ENCODE results near the gene KLHL1. TPM values are rescaled to one million over a fixed set of nuclear protein-coding genes. Genes with fewer than 3 reads are reported as not detected.

Gene KLHL1
- total and polyA plus RNA-seq, 2 of the 4 experiments (the other 2 are of a cell fraction), result not detected

- no peak overlapping the region for H2AK9ac ChIP-seq (replicated peaks; ENCODE audit: low read depth, low read length, poor library complexity)
- intact Hi-C loops (cut with micrococcal nuclease), result no loop called here
Measured at GRCh38 chr13:69955271-69955670, 153.0 kb downstream of the KLHL1 start.

More at GRCh38 chr13:69955271-69955670, 153.0 kb downstream of the KLHL1 start:
- CTCF ChIA-PET, result no interaction called here
- no peaks in the 10 kb centered on the region for H4K20me1 ChIP-seq (ENCODE audit: insufficient read depth, low read length)
- dilution Hi-C loops (cut with HindIII; ENCODE audit: low sequenced_read_pairs, unreplicated experiment) (no loop called here), in situ Hi-C loops (cut with MboI; ENCODE audit: low sequenced_read_pairs) (no loop called here)
- H4K91ac ChIP-seq (ENCODE audit: insufficient read depth, low read depth, low read length), result no peak overlapping the region
- no peak overlapping the region for H3K4ac ChIP-seq (ENCODE audit: low read depth, low read length)
- no peak overlapping the region for H3K14ac ChIP-seq (replicated peaks; ENCODE audit: low read depth, low read length)
- H3K56ac ChIP-seq (ENCODE audit: extremely low read depth, insufficient read depth, low read length), result no peak overlapping the region
- no peak overlapping the region for H4K5ac ChIP-seq (ENCODE audit: low read depth, low read length)
- no peaks in the 10 kb centered on the region for H3K79me1 ChIP-seq (ENCODE audit: low read depth in 1 of 2, low read length in 2 of 2)
- no peak overlapping the region for H3K4me2 ChIP-seq (ENCODE audit: low read depth, low read length)
- no peak for ATAC-seq (ENCODE audit: low read depth)
- no peaks in the 10 kb centered on the region for H3K4me1 ChIP-seq (ENCODE audit: control insufficient read depth, insufficient read depth, low read length)
- no peak overlapping the region for H2BK15ac ChIP-seq (ENCODE audit: low read depth, low read length)
- no peak overlapping the region for H2BK120ac ChIP-seq (ENCODE audit: low read depth, low read length)
- no peak overlapping the region for H4K8ac ChIP-seq (ENCODE audit: low read depth in 2 of 2, low read length in 2 of 2)
- no peak overlapping the region for H2BK20ac ChIP-seq (ENCODE audit: low read depth, low read length)
- TF ChIP-seq, protein P1, sequence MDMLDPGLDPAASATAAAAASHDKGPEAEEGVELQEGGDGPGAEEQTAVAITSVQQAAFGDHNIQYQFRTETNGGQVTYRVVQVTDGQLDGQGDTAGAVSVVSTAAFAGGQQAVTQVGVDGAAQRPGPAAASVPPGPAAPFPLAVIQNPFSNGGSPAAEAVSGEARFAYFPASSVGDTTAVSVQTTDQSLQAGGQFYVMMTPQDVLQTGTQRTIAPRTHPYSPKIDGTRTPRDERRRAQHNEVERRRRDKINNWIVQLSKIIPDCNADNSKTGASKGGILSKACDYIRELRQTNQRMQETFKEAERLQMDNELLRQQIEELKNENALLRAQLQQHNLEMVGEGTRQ (IDR thresholded peaks at IDR 0.05; ENCODE audit: low read depth, low read length), result no peak
- no peak for TF ChIP-seq POLR2A (IDR thresholded peaks at IDR 0.05; ENCODE audit: low read depth, low read length)
- no peak for TF ChIP-seq CHD1 (IDR thresholded peaks at IDR 0.05; ENCODE audit: low read depth, low read length)
- no peak for TF ChIP-seq RCOR1 (IDR thresholded peaks at IDR 0.05; ENCODE audit: insufficient replicate concordance, low read length)
- no peak for TF ChIP-seq FOS (IDR thresholded peaks at IDR 0.05; ENCODE audit: low read depth, low read length)
- no peak for TF ChIP-seq ELK1 (IDR thresholded peaks at IDR 0.05; ENCODE audit: borderline replicate concordance, low read depth, low read length)
- no peak for TF ChIP-seq BHLHE40 (IDR thresholded peaks at IDR 0.05; ENCODE audit: low read depth, low read length)
- no peak for TF ChIP-seq CEBPB (IDR thresholded peaks at IDR 0.05; ENCODE audit: low read depth, low read length)
- no peak for TF ChIP-seq MAZ (IDR thresholded peaks at IDR 0.05; ENCODE audit: borderline replicate concordance, low read depth, low read length)
- no peak for TF ChIP-seq SMC3 (IDR thresholded peaks at IDR 0.05; ENCODE audit: low read depth, low read length)
- no peak for TF ChIP-seq MXI1 (IDR thresholded peaks at IDR 0.05; ENCODE audit: borderline replicate concordance, low read depth, low read length)
- TF ChIP-seq RAD21 (IDR thresholded peaks at IDR 0.05; ENCODE audit: low read length), result no peak
- no peak for TF ChIP-seq RFX5 (IDR thresholded peaks at IDR 0.05; ENCODE audit: low read depth, low read length)
- TF ChIP-seq MAFK (IDR thresholded peaks at IDR 0.05; ENCODE audit: low read depth, low read length), result no peak
- TF ChIP-seq, protein P2, sequence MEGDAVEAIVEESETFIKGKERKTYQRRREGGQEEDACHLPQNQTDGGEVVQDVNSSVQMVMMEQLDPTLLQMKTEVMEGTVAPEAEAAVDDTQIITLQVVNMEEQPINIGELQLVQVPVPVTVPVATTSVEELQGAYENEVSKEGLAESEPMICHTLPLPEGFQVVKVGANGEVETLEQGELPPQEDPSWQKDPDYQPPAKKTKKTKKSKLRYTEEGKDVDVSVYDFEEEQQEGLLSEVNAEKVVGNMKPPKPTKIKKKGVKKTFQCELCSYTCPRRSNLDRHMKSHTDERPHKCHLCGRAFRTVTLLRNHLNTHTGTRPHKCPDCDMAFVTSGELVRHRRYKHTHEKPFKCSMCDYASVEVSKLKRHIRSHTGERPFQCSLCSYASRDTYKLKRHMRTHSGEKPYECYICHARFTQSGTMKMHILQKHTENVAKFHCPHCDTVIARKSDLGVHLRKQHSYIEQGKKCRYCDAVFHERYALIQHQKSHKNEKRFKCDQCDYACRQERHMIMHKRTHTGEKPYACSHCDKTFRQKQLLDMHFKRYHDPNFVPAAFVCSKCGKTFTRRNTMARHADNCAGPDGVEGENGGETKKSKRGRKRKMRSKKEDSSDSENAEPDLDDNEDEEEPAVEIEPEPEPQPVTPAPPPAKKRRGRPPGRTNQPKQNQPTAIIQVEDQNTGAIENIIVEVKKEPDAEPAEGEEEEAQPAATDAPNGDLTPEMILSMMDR (conservative IDR thresholded peaks at IDR 0.05; ENCODE audit: low read depth, low read length), result no peak
- no peak overlapping the region for H3K9ac ChIP-seq (ENCODE audit: low read depth, low read length)
- H3K27me3 ChIP-seq (ENCODE audit: control insufficient read depth, insufficient read depth, low read length), result no peaks in the 10 kb centered on the region
- H3K23ac ChIP-seq (ENCODE audit: low read depth, low read length), result no peak overlapping the region
- POLR2A ChIA-PET (ENCODE audit: unreplicated experiment), result no interaction called here
- BruUV-seq (replicated peaks), result no TSS peak
- H3K9me1 ChIP-seq (ENCODE audit: insufficient read depth, low read length), result no peaks in the 10 kb centered on the region
- no peak overlapping the region for H2BK5ac ChIP-seq (ENCODE audit: low read depth, low read length, poor library complexity, severe bottlenecking)
- H3K36me3 ChIP-seq (ENCODE audit: control insufficient read depth, insufficient read depth, low read length), result no peaks in the 10 kb centered on the region
- H3K9me3 ChIP-seq (ENCODE audit: control insufficient read depth, insufficient read depth, low read length), result no peaks in the 10 kb centered on the region
- H3K27ac ChIP-seq (ENCODE audit: insufficient read depth, low read length), result no peak overlapping the region
- DNase-seq, result no peak
- no peak overlapping the region for H3K18ac ChIP-seq (ENCODE audit: low read depth, low read length)
- no peak overlapping the region for H2AK5ac ChIP-seq (ENCODE audit: low read depth, low read length)
- H2AFZ ChIP-seq (replicated peaks; ENCODE audit: low read length, poor library complexity), result no peak overlapping the region
- H3K4me3 ChIP-seq (ENCODE audit: insufficient read depth, low read depth, low read length), result no peak overlapping the region
